Nucleus accumbens (tissue), 56 donors: ENCODE data around the gene KCNJ2.

ENCODE experiments used
- DNase-seq, 56 donors: peaks; one replicate each; lab custom pipeline; 2025; lab: John Stamatoyannopoulos, UW

Gene KCNJ2

DNA sequence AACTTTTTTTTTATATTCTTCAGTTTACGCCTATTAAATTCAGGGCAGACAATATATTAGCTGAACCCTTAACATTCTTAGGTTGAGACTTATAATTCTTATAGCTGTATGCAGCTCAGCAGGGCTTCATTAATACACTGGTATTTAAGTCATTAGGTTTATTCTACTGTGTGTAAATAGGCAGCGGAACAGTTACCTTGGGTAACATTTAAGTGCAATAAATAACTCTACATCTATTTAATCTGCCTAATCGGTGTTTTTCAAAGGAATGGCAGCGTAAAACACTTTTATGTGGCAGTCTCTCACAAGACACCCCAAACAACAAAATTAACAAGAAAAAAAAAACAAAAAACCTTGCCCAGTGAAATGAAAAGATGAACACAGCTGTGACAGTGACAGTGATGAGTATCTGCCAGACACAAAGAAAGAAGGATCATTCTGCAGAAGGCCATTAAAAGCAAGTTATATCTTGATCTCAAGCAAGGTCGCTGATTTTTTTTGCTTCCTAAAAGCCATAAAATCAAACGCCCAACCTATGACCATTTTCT lies 32.6 kb downstream of the KCNJ2 start:
- DNase-seq = no peak

DNA sequence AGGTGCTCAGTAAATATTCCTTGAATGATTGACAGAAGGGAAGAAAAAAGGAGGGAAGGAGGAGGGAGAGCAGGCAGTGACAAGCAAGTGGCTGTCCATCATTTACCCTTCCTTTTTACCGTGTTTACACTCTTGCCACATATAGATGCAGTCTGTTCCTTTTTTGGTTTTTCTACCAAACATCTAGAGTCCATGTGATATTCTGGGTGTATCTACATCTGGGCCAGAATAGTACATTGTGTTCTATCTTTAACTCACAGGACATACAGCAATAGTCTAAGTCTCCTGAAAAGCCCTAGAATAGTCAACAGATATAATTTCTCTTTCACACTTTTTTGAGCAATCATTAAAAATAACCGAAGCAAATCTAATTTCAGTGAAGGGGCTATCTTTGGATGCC lies 33.5 kb downstream of the KCNJ2 start:
- no peak for DNase-seq

DNA sequence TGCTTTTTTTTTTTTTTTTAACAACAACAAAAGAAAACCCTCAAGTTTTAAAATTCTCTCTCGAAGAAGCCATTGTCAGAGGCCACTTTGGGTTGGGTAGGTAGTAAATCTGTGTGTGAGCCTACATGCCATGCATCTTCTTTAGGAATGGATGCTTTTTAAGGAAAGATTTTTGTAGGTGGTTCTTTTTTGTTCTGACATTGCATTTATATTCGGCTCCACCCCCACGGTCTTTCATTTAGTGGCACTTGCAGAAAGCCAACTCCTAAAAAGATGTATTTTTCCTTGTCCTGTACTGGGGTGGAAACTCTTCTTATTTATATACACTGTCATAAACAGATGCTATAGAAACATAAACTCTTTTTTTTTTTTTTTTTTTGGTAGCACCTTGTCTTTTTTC lies 35.1 kb downstream of the KCNJ2 start:
- DNase-seq = peak in 7 of 56 donors; percentile 6 to 50 (median 17)

DNA sequence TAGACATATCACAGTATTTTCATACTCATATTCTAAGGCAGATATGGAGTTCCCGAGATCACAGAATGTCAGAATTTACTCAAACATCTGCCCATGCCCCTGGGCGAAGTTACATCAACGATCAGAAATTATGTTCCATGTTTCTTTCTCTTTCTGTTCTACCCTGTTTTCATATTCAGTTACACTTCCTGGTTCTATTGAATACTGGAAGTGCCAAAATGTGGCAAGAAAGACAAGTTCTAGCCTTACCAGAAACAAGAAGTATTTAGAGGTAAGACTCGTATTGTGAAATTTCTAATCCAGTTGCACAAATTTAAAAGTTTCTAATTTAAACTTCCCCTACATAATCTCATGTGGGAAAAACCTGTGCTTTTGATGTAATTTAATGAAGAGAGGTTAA lies 36.1 kb downstream of the KCNJ2 start:
- no peak for DNase-seq

DNA sequence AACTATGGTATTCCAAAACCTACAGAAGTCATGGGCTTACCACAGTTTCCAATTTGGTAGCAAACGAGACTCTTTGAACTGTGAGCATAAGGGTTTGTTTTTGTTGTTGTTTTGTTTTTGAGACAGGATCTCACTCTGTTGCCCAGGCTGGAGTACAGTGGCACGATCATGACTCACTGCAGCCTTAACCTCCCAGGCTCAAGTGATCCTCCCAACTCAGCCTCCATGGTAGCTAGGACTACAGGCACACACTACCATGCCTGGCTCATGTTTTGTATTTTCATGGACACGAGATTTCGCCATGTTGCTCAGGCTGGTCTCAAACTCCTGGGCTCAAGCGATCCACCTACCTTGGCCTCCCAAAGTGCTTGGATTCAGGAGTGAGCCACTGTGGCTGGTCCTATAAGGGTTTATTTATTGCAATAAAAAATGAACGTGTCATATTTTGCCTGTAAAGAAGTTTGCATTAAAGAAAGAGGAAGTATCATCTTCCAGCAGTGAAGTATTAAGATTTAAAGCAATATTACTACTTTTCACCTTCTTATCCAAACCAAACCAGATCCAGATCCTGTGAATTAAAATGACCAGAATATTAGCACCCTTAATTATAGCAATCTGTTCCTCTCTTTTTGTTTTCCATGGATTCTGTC lies 37.2 kb downstream of the KCNJ2 start:
- DNase-seq = no peak

DNA sequence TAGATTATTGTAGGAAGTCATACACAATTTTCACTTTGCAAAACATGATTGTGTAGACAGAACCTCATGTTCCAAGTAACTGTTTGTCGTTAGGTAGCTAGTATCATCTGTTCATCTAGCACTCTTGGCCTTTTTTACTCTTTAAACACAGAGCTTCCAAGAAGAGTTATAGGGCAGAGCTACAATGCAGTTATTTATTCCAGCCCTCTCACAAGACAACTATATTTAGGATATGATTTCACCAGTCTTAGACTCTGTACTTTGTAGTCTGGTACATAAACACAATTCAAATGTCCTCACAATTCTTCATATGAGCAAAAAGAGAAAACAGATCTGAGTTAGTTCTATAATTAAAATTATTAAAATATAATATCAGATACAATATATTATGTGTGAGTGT lies 37.9 kb downstream of the KCNJ2 start:
- DNase-seq = no peak

DNA sequence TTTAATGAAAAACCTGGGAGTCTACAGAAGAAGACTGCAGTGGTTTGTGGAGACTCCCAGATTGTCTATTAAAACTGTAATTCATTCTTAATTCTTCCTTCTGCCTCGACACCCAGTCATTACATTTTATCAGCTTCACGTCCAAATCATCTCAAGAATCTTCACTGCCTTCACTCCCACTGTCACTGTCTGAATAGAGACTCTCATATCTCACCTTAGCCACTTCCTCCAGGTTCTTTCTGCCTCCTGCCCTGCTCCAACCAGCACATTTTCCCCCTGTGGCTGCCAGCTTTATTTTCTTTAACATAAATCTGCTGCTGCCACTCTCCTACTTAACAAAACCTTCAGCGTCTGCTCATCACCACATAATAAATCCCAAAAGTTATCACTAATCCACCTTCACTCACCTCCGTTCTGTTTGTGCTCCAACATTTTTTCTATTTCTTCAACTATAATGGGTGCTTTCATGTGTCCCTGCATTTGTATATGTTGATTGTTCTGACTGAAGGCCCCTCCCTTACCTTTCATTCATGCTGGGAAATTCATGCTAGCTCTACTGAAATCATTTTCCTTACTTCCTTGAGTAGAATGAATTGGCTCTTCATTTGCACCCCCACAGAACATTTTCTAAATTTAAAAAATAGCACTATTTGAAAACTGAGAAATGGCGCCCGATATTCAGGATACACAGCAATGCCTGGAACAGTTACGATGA lies 38.9 kb downstream of the KCNJ2 start:
- no peak for DNase-seq

DNA sequence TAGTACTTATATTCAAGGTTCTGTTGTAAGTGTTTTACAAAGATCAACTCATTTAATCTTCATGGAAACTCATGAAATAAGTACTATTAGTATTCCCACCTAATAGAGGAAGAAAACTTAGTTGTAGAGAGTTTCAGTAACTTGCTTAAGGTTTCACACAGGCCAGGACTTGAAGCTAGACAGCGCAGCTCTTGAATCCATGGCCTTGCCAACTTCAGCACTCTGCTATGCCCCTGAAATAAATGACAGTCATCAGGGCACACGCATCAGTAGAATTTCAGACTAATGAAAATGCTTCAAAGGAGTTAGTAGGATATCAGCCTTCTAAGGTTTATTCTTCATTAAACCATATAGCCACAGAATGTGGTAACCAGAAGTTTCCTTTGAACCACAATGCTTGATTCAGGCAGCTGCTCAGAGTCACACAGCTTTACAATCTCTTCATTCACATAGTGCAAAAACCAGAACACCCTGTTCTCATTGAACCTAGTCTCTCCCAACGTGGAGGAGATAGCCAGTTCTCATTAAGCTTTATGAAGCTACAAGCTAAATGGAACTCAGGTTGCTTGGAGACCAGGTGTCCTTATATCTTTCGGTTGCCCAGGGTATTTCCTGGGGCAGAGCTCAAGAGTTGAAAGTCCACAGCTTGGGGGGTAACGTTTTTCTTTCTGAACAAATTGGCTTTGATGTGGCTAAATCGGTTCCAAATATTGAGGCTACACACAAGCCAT lies 39.7 kb downstream of the KCNJ2 start:
- no peak for DNase-seq

DNA sequence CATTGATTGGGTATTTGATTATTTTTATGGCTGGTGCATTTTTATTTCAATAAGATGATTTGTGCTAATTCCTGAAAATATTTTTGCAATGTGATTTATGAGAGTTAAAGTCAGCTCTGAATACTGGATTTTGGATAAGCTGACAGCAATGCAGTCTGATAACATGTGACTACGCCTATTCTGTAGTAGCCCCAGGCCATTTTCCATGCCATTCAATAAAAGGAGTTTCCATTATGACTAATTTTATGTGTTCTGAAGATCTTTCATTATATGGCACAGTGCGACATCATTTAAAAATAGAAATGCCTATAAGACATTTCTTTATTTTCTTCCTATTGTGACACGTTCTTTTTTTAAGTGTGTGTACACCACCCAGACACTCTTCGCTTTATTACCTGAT lies 46.3 kb downstream of the KCNJ2 start:
- DNase-seq = no peak

DNA sequence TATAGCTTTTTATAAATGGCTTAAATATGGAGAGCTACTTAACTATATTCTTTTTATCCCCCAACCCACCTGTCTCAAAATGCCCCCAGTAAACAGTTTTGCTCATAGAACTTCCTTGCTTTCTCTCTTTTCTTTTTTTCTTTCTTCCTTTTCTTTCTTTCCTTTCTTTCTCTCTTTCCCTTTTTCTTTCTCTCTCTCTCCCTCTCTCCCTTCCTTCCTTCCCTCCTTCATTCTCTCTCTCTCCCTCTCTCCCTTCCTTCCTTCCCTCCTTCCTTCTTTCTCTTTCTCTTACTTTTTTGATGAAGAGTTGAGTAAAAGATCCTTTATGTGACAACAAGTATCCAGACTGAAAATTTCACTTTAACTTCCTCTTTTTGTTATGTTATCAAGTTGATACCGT lies 48.2 kb downstream of the KCNJ2 start:
- DNase-seq = no peak

DNA sequence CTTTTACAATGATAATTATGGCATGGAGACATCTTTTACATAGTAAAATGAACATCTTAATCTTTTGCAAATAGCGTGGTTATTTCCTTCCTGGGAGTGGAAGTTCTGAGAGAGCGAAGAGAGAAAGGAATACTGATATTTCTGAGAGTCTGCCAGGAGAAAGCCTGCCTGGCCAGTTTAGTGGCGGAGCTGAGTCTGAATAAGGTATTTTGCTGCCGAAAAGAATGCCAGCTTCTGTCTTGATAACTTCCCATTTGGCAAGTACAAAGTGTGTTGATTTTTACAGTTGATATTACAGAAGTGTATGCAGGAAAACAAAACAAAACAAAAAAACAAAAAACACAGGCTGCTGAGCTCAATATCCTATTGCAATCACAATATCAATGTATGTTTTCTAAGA lies 55.9 kb downstream of the KCNJ2 start:
- no peak for DNase-seq
